Stimulated activated naive CD8-positive, alpha-beta T cell treated with anti-CD3 and anti-CD28 coated beads, Interleukin-15, Interleukin-2, amounts not matched to agents 100 ng/mL and 50 ng/mL, for 24 hours (primary cell): ENCODE data around the gene MYO7B.
A peak's percentile ranks its signal among the peaks of the same experiment; 100 is the strongest.

Source experiments
- H3K27ac Mint-ChIP-seq: one replicate; pipeline ENCODE4 v1.8.0; 2021; ENCODE audit warnings: mild to moderate bottlenecking, mixed read lengths
- H3K27me3 Mint-ChIP-seq: one replicate; pipeline ENCODE4 v1.8.0; 2021; ENCODE audit warnings: mixed read lengths
- H3K36me3 Mint-ChIP-seq: one replicate; pipeline ENCODE4 v1.8.0; 2021; ENCODE audit warnings: low read depth, mixed read lengths
- H3K4me1 Mint-ChIP-seq: one replicate; pipeline ENCODE4 v1.8.0; 2021; ENCODE audit warnings: low read depth, mixed read lengths
- H3K4me3 Mint-ChIP-seq: one replicate; pipeline ENCODE4 v1.8.0; 2021; ENCODE audit warnings: mild to moderate bottlenecking, mixed read lengths
- H3K9me3 Mint-ChIP-seq: one replicate; pipeline ENCODE4 v1.8.0; 2021; ENCODE audit warnings: mixed read lengths

MYO7B gene

GRCh38 chr2:127639111-127639474 lies 103.6 kb downstream of the MYO7B start:
- Mint-ChIP-seq H3K27me3 (no peaks in the 10 kb centered on the region), H3K4me1 (peaks cover 36% of the 10 kb centered on the region), H3K4me3 (no peak overlapping the region), H3K36me3 (no peaks in the 10 kb centered on the region), H3K27ac (no peak overlapping the region), H3K9me3 (no peaks in the 10 kb centered on the region)

DNA sequence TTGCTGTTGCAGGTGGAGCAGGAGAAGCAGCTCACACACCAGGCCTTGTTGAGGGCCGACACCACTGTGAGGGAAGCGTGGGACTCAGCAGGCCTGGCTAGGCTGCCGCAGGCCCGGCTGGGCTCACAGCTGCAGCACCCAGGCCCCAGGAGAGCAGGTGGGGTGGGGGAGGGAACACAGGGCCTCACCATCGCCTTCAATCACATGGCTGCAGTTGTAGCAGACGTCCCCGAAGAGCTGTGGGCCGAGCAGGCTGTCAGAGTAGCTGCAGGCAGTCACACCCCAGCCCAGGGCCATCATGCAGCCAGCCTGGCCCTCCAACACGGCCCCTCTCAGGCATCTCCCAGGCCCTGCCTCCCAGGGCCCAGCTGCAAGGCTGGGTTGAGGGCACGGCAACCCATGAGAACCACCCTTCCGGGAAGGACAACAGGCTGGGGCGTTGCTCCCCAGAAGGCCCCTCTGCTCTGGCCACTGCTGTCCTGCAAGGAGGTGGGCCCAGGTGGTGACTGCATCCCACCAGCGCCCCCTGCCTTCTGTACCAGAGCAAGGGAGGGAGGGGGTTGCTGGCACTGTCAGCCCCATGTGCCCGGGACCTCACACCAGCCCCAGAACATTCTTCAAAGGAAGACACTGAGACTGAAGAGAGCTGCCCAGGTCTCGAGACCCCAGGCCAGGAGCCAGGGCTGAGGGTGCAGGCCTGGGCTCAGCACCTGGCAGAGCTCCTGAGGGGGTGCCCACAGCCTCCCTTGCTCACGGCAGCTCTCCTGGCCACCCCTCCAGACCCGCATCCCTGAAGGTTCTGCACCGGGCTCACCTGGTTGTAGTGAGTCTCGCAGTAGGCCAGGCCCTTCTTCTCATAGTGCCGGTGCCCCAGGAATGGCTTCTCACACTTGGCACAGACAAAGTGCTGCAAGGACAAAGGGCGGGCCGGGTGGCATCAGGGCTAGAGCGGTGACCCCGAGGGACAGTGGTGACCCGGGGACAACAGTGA lies 104.9 kb downstream of the MYO7B start:
- Mint-ChIP-seq H3K36me3 (no peaks in the 10 kb centered on the region), H3K4me1 (peaks cover 36% of the 10 kb centered on the region), H3K27me3 (no peaks in the 10 kb centered on the region), H3K9me3 (no peaks in the 10 kb centered on the region), H3K4me3 (peak overlapping the region; percentile 49), H3K27ac (peak overlapping the region; percentile 68)

GRCh38 chr2:127641133-127641532 lies 105.7 kb downstream of the MYO7B start:
- Mint-ChIP-seq H3K27ac (peak overlapping the region; percentile 68), H3K27me3 (no peaks in the 10 kb centered on the region), H3K36me3 (no peaks in the 10 kb centered on the region), H3K4me3 (peak overlapping the region; percentile 49), H3K4me1 (peaks cover 35% of the 10 kb centered on the region), H3K9me3 (no peaks in the 10 kb centered on the region)

DNA sequence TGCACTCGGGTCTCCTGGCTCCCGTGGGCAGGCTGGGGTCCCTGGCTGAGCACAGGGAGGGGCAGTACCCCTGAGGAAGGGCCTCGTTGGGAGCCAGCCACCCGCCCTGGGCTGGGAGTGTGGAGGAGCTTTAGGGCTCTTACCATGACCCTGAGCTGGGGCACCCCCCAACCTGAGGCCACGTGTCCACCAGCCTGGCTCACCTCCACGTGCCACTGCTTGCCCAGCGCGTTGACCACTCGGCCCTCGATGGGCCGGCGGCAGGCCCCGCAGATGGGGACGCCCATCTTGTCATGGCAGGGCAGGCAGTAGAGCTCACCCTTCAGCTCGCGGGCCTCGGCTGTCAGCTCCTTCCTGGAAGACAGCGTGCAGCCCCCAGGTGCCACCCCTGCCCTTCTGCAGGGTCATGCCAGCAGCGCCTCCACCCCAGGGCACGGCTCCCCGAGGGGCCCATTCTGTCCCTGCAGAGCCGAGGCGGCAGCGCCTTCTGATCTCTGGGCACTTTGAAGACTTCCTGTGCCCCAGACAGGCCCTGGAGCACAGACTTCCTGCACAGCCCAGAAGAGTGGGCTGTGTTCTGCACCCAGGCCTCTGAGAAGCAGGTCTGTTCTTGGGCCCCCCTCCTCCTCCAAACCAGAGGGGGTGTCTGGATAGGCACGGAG lies 106.5 kb downstream of the MYO7B start:
- Mint-ChIP-seq H3K27ac (peak overlapping the region; percentile 65), H3K4me1 (peaks cover 30% of the 10 kb centered on the region), H3K36me3 (no peaks in the 10 kb centered on the region), H3K4me3 (peak overlapping the region; percentile 49), H3K27me3 (no peaks in the 10 kb centered on the region), H3K9me3 (no peaks in the 10 kb centered on the region)

- Mint-ChIP-seq H3K9me3 (no peaks in the 10 kb centered on the region), H3K4me1 (peaks cover 28% of the 10 kb centered on the region), H3K27ac (peak overlapping the region; percentile 65), H3K36me3 (no peaks in the 10 kb centered on the region), H3K4me3 (peak overlapping the region; percentile 30), H3K27me3 (no peaks in the 10 kb centered on the region)
Observed at GRCh38 chr2:127642706-127643438, 107.4 kb downstream of the MYO7B start.

DNA sequence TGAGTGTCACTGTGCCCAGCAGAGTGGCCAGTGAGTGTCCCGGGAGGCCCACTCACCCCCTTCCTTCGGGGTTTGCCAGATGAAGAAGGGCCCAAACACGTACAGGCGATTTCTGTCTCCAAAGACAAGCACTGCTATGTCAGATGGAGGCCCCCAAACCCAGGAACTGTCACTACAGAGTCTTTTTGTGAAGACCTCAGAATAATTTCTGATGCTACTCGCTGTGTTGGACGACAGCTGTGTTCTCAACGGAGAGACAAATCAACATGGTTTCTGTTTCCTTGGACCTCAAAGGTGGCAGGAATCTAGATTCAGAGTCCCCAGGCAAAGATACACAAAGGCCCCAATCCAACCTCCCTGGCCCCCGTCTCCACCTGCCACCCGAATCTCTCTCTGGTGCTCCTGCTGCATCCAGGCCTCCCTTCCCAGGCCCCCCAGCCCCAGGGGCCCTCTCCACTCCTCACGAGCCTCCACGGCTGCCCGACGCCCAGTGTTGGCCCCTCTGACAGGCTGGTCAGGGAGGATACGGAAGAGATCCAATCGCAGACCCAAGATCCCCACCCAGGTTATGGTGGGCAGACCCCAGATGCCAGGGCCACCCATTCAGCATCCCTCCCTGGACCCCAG lies 108.1 kb downstream of the MYO7B start:
- Mint-ChIP-seq H3K36me3 (no peaks in the 10 kb centered on the region), H3K4me1 (peaks cover 25% of the 10 kb centered on the region), H3K4me3 (no peak overlapping the region), H3K9me3 (no peaks in the 10 kb centered on the region), H3K27ac (no peak overlapping the region), H3K27me3 (no peaks in the 10 kb centered on the region)

DNA sequence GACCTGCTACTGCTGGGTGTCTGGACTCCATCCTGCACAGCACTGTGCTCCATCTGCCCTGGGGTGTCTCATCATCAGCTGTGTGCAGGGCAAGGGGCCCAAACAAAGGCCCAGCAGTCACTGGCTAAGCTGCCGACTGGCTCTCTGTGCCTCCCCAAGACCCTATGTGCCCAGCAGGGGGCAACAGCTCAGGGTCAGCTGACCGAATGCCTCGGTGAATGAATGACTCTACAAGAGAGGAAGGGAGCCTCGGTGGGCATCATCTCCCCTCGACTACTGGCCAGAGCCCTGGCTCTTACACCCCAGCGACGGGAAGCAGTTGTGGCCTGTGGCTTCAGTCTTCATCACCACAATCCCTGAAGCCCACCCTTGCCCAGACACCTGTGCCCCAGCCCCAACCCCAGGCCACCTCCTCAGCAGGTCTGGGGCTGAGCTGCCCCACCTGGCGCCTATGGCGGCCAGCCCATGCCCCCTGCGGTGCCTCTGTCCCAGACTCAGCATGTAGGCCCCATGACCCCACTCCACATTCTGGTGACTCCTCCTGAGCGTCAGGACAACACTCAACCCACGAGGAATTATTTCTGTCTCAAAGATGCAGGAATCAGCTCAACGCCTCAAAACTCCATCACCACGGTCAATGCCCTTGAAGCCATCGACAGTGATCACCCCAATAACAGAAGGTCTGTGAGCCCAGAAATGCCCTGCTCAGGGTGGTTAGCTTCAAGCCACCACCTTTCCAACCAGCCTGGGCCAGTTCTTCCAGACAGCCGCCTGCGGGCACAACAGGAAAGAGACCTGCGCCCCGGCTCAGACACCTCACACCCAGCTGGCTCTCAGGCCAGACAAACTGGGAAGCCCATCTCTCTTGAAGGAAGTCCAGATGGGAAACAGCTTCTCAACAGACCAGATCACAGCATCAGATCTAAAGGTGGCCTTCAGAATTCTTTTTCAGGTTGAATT lies 108.9 kb downstream of the MYO7B start:
- Mint-ChIP-seq H3K4me3 (no peak overlapping the region), H3K27me3 (no peaks in the 10 kb centered on the region), H3K27ac (no peak overlapping the region), H3K9me3 (no peaks in the 10 kb centered on the region), H3K4me1 (peaks cover 21% of the 10 kb centered on the region), H3K36me3 (no peaks in the 10 kb centered on the region)

GRCh38 chr2:127645026-127645394 lies 109.5 kb downstream of the MYO7B start:
- Mint-ChIP-seq H3K9me3 (no peaks in the 10 kb centered on the region), H3K4me1 (peaks cover 21% of the 10 kb centered on the region), H3K27me3 (no peaks in the 10 kb centered on the region), H3K27ac (no peak overlapping the region), H3K4me3 (no peak overlapping the region), H3K36me3 (no peaks in the 10 kb centered on the region)

GRCh38 chr2:127645395-127646291 lies 110.2 kb downstream of the MYO7B start, which contains the start of gene GPR17:
GPR17 (plus strand) TSS chr2:127646153; CDS start chr2:127650736, 4,583 bp downstream.
- peaks cover 14% of the 10 kb centered on the region for H3K4me1 Mint-ChIP-seq
- H3K4me3 Mint-ChIP-seq, result no peak within 1 kb of the TSS
- H3K36me3 Mint-ChIP-seq, result no peaks in the 10 kb centered on the region
- H3K27ac Mint-ChIP-seq, result no peak within 1 kb of the TSS
- no peaks in the 10 kb centered on the region for H3K27me3 Mint-ChIP-seq
- H3K9me3 Mint-ChIP-seq, result no peaks in the 10 kb centered on the region

DNA sequence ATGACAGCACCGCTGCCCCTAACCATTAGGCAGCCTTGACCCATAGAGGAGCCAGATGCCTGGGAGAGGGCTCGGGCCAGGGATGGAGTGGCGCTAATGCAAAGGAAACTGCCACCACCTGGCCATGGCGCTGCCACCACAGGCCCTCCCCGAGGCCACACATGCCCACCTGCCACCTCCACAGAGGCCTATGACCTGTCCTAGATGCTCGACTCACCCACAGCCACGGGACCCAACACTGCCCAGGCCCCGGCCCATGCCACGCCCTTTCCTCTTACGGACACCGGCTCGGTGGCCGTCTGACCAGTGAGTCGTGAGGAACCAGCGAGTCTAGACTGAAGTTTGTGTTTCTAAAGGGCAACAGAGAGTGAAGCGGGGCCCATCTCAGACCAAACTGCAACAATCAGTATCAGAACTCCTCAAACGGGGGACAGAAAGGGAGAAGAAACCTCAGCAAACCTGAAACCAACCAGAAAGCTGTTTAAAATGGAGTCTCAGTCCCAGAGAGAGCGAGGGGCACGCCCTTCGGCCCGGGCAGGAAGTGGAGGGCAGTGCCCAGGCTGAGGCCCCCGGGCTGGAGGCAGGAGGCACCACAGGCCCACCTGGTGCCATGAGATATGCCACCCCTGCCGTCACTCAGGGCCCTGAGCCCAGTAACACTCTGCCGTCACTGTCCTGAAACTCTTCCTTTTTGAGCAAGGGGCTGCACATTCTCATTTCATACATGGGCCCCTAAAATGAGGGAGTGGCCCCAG lies 111.2 kb downstream of the MYO7B start:
- Mint-ChIP-seq H3K4me1 (peaks cover 11% of the 10 kb centered on the region), H3K36me3 (no peaks in the 10 kb centered on the region), H3K9me3 (no peaks in the 10 kb centered on the region), H3K27ac (no peak overlapping the region), H3K4me3 (no peak overlapping the region), H3K27me3 (no peaks in the 10 kb centered on the region)

GRCh38 chr2:127647242-127648190 lies 112.0 kb downstream of the MYO7B start:
- Mint-ChIP-seq H3K9me3 (no peaks in the 10 kb centered on the region), H3K4me3 (no peak overlapping the region), H3K27me3 (no peaks in the 10 kb centered on the region), H3K4me1 (peaks cover 11% of the 10 kb centered on the region), H3K36me3 (no peaks in the 10 kb centered on the region), H3K27ac (no peak overlapping the region)

- Mint-ChIP-seq H3K4me1 (peaks cover 11% of the 10 kb centered on the region), H3K27ac (no peak overlapping the region), H3K27me3 (no peaks in the 10 kb centered on the region), H3K36me3 (no peaks in the 10 kb centered on the region), H3K4me3 (no peak overlapping the region), H3K9me3 (no peaks in the 10 kb centered on the region)
Observed at GRCh38 chr2:127648321-127648720, 112.8 kb downstream of the MYO7B start.
